GM18511 (cell line): ENCODE measurements around the gene PINLYP.

Experiments used
- ATAC-seq: cut with Tn5 transposase; IDR thresholded peaks from one replicate; pipeline ENCODE4 v1.9.1; 2021; ENCODE audit warnings: mild to moderate bottlenecking, moderate library complexity; ENCODE audit not compliant: unreplicated experiment

The PINLYP gene

GRCh38 chr19:43626838-43627237 lies 51.2 kb downstream of the PINLYP start:
- ATAC-seq: no peak

DNA sequence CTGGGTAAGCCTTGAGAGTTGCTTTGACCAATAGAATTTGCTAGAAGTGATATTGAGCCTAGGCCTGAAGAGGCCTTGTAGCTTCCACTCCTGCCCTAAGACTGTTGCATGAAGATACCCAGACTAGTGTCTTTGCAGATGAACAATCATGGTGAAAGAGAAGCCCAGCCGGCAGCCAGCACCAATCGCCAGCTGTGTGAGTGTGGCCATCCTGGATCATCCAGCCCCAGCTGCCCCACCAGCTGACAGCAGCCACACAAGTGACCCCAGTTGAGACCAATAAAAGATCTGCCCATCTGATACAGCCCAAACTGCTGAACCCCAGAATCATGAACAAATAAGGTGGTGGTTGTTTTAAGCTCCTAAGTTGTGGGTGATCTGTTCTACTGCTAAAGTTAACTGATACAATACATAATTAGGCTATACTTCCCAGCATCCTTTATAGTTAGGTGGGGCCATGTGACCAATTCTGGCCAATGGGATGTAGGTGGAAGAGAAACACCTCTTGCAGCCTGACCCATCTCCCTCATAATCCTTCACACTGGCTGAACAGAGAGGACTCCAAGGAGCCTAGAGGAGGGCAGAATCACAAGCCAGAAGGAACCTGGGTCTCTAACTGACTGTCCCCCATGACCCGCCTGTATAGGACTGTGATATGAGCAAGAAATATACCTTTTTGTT lies 53.2 kb downstream of the PINLYP start:
- no peak for ATAC-seq

- ATAC-seq: no peak
Observed at GRCh38 chr19:43631491-43631890, 55.9 kb downstream of the PINLYP start.
